Esophagus squamous epithelium (tissue), 5 donors: ENCODE data around the gene DDB1. TPM values are rescaled to one million over a fixed set of nuclear protein-coding genes. Genes with fewer than 3 reads are reported as not detected.
A peak's percentile ranks its signal among the peaks of the same experiment; 100 is the strongest.

Source experiments
- DNase-seq: peaks from one replicate; lab custom pipeline; 2025; lab: John Stamatoyannopoulos, UW
- H3K27ac ChIP-seq, 4 donors: fragments of 200-600 bp; sonication (generic); one replicate each; pipeline ENCODE4 v1.5.1; 2016 to 2019; ENCODE audit warnings: mild to moderate bottlenecking in 1 of 4
- H3K27me3 ChIP-seq, 4 donors: fragments of 200-600 bp; sonication (generic); 1 replicate in 3 of 4; 2 replicates in 1 of 4; pipeline versions ENCODE4 v1.5.1 to v1.6.0; 2017 to 2021; ENCODE audit warnings: antibody characterized with exemption in 1 of 4
- H3K36me3 ChIP-seq, 3 donors: fragments of 200-600 bp; sonication (generic); one replicate each; pipeline ENCODE4 v1.5.1; 2016 to 2019
- H3K4me1 ChIP-seq, 3 donors: fragments of 200-600 bp; sonication (generic); one replicate each; pipeline ENCODE4 v1.5.1; 2017 to 2019
- H3K4me3 ChIP-seq, 4 donors: fragments of 200-600 bp; sonication (generic); 1 replicate in 3 of 4; 2 replicates in 1 of 4; pipeline ENCODE4 v1.5.1; 2016 to 2019; ENCODE audit warnings: mild to moderate bottlenecking in 2 of 4, moderate library complexity in 1 of 4
- H3K9me3 ChIP-seq, 3 donors: fragments of 200-600 bp; sonication (generic); one replicate each; pipeline ENCODE4 v1.5.1; 2016 to 2019
- POLR2A ChIP-seq, 4 donors: fragments of 450-650 bp; IDR thresholded peaks; one replicate each; pipeline ENCODE4 v1.6.1; 2017; ENCODE audit warnings: antibody characterized with exemption in 4 of 4, mild to moderate bottlenecking in 4 of 4, moderate library complexity in 3 of 4
- WGBS, 2 donors: methylation state at CpG; one replicate each; pipeline ENCODE4 v1.1.5; 2018; 5-methylcytosine and 5-hydroxymethylcytosine counted together
- intact Hi-C: fragments of 100-400 bp; cut with DNase I; formaldehyde crosslinking; loops from one replicate; pipeline ENCODE4 v1.15.0; 2022
- total RNA-seq, 4 donors: library from RNA; depleted of rRNA; stranded (reverse); fragments of >200 nt; gene quantifications; one replicate each; pipeline ENCODE4 v1.1.0, GENCODE V29; 2016
- TF ChIP-seq, protein P1 (sequence below), 6 experiments: fragments of 450-650 bp in 4 of 6; fragments of 200-600 bp in 2 of 6; sonication (generic) in 2 of 6; IDR thresholded peaks; one replicate each; pipeline ENCODE4 v1.5.1; 2016 to 2019; ENCODE audit warnings: antibody characterized with exemption in 6 of 6, mild to moderate bottlenecking in 4 of 6, moderate library complexity in 4 of 6
- donor health status: DM: yes; HTN: yes; CAD: no.

Gene DDB1
- total RNA-seq, 4 donors from 2014 or later = 98.9 to 146 (median 127) TPM

DNA sequence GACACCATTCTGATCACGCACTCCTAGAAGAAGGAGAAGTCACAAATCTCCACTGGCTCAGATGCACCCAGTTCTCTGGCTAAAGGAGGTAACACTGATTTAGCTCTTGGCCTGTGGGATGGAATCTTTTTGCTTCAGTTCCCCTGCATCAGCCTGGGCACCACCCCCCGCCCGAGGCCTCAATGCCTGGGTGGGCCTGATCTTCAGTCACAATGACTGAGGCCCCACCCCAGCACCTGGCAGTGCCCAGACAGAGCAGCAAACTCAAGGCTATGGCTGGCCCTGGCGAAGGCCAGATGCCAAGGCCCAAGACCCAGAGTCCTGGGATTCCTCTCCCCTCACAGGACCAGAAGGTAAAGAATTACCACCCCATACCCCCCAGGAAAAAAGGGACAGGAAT, 23.8 kb upstream of the DDB1 start:
- 80% methylated on average over 1 of the region's 4 CpGs; no CpG with 5 or more reads in 1 of the 2 donors for WGBS, 2 donors

DNA sequence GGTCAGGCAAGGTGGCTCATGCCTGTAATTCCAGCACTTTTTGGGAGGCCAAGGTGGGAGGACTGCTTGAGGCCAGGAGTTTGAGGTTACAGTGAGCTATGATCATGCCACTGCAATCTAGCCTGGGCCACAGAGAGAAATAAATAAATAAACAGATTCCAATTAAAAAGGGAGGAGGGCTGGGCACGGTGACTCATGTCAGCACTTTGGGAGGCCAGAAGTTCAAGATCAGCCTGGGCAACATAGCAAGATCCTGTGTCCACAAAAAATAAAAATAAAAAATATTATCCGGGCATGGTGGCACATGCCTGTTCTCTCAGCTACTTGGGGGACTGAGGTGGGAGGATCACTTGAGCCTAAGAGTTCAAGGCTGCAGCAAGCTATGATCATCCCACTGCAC, 21.3 kb upstream of the DDB1 start:
- Histone ChIP-seq H3K9me3 (no peaks in the 10 kb centered on the region), H3K27ac (no peak overlapping the region), H3K4me3 (no peak overlapping the region), H3K4me1 (peaks cover 0 to 20% (median 0%) of the 10 kb centered on the region in 3 donors), H3K36me3 (peaks cover 0 to 72% (median 21%) of the 10 kb centered on the region in 3 donors), H3K27me3 (no peaks in the 10 kb centered on the region)
- WGBS, 2 donors = 69 to 88% methylated on average over 2 of the region's 2 CpGs
- no peak for TF ChIP-seq POLR2A (IDR thresholded peaks at IDR 0.05)
- TF ChIP-seq, protein P1, sequence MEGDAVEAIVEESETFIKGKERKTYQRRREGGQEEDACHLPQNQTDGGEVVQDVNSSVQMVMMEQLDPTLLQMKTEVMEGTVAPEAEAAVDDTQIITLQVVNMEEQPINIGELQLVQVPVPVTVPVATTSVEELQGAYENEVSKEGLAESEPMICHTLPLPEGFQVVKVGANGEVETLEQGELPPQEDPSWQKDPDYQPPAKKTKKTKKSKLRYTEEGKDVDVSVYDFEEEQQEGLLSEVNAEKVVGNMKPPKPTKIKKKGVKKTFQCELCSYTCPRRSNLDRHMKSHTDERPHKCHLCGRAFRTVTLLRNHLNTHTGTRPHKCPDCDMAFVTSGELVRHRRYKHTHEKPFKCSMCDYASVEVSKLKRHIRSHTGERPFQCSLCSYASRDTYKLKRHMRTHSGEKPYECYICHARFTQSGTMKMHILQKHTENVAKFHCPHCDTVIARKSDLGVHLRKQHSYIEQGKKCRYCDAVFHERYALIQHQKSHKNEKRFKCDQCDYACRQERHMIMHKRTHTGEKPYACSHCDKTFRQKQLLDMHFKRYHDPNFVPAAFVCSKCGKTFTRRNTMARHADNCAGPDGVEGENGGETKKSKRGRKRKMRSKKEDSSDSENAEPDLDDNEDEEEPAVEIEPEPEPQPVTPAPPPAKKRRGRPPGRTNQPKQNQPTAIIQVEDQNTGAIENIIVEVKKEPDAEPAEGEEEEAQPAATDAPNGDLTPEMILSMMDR (IDR thresholded peaks at IDR 0.05) = no peak
- intact Hi-C loops = no loop called here
- DNase-seq = no peak

More for the DNA sequence above, 23.8 kb upstream of the DDB1 start:
- H3K4me3 ChIP-seq = no peak overlapping the region
- no peak for TF ChIP-seq POLR2A (IDR thresholded peaks at IDR 0.05)
- TF ChIP-seq, protein P1 (IDR thresholded peaks at IDR 0.05) = no peak
- H3K36me3 ChIP-seq = peaks cover 0 to 47% (median under 1%) of the 10 kb centered on the region in 3 donors
- H3K9me3 ChIP-seq = no peaks in the 10 kb centered on the region
- peak overlapping the region in 1 of 4 donors; percentile 2 for H3K27ac ChIP-seq
- intact Hi-C loops = no loop called here
- no peak for DNase-seq
- no peaks in the 10 kb centered on the region for H3K27me3 ChIP-seq
- peaks cover 5 to 43% (median 14%) of the 10 kb centered on the region in 3 donors for H3K4me1 ChIP-seq

DNA sequence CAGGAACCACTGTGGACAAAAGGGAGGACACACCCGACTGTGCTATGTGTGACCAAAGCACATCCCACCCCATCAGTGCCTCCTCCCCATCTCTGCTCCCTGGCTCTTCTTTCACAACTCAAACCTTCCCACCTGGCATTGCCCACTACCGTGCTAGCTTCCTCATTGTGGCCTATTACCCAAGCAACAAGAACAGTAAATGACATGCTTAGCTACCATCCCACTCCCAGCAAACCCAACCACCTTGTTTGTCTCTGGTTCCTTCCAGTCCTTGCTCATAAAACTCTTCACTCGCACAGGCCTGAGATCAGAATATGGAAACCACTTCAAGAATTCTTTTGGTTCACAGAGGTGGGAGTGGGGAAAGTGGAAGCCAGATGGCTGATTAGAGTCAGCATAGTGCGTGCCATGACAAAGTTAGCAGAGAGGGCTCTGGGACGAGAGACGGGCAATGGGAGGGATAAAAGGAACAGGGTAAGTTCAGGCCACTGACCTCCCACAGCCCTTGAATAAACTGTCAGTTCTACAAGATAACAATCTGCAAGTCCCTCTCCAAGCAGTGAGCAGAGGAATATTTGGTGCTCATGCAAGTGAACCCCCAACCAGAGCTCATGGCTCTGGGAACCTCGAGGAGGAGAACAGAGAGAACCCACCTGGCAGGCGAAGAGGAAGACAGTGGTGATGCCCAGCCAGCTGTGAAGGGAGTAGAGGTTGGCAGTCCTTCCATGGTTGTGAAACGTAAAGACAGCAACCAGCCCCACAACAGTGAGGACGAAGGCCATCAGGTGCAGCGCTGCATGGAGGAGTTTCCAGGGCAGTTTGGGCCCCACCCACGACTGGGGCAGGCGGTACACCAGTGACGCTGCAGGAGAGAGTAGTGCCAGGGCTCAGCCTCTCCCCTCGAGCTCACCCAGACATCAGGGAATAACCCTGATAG, 20.5 kb upstream of the DDB1 start:
- peaks cover 0 to 20% (median 0%) of the 10 kb centered on the region in 3 donors for H3K4me1 ChIP-seq
- no peak overlapping the region for H3K4me3 ChIP-seq
- H3K27ac ChIP-seq = no peak overlapping the region
- no peak for DNase-seq
- H3K27me3 ChIP-seq = no peaks in the 10 kb centered on the region
- intact Hi-C loops = no loop called here
- TF ChIP-seq POLR2A (IDR thresholded peaks at IDR 0.05) = no peak
- TF ChIP-seq, protein P1 (IDR thresholded peaks at IDR 0.05) = no peak
- 84 to 86% methylated on average over 8 to 13 of the region's 15 CpGs for WGBS, 2 donors
- peaks cover 0 to 80% (median 23%) of the 10 kb centered on the region in 3 donors for H3K36me3 ChIP-seq
- no peaks in the 10 kb centered on the region for H3K9me3 ChIP-seq

DNA sequence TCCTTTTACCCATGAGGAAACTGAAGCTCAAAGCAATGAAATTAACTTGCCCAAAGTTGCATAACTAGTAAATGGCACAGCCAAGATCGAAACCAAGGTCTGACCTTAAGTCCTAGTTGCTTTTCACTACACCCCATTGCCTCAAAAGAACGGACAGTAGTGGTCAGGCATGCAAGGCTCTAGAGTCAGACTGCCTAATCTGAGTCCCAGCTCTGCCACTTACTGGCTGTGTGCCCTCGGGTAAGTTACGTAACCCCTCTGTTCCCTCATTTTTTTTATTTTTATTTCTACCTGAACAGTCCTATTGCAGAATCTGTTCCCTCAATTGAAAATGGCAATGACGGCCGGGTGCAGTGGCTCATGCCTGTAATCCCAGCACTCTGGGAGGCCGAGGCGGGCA, 19.1 kb upstream of the DDB1 start:
- H3K36me3 ChIP-seq = peaks cover 0 to 92% (median 27%) of the 10 kb centered on the region in 3 donors
- no peak overlapping the region for H3K27ac ChIP-seq
- WGBS, 2 donors = 69 to 80% methylated on average over 4 to 8 of the region's 8 CpGs
- no peak overlapping the region for H3K4me3 ChIP-seq
- TF ChIP-seq, protein P1 (IDR thresholded peaks at IDR 0.05) = no peak
- TF ChIP-seq POLR2A (IDR thresholded peaks at IDR 0.05) = no peak
- H3K27me3 ChIP-seq = no peaks in the 10 kb centered on the region
- no peak for DNase-seq
- intact Hi-C loops = no loop called here
- no peaks in the 10 kb centered on the region for H3K9me3 ChIP-seq
- peaks cover 0 to 9% (median 0%) of the 10 kb centered on the region in 3 donors for H3K4me1 ChIP-seq

DNA sequence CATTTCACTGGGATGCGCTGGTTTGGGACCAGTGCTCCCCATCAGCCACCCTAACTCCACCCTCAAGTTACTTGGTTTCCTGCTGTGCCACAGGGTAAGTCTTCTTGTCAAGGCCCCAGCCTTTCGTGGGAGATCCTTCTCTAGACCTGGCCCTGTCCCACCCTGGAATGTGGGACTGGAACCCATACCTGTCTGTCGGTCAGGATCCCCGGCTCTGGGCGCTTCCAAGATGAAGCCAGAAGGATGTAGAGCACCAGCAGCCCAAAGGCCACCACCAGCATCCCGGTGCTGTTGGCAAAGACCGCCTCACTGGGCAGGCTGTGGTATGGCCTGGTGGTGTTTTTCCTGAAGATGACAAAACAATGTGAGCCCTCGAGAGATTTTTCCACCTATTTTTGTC, 17.9 kb upstream of the DDB1 start:
- TF ChIP-seq, protein P1 (IDR thresholded peaks at IDR 0.05) = no peak
- TF ChIP-seq POLR2A (IDR thresholded peaks at IDR 0.05) = no peak
- no peak overlapping the region for H3K4me3 ChIP-seq
- H3K27me3 ChIP-seq = no peaks in the 10 kb centered on the region
- intact Hi-C loops = no loop called here
- H3K27ac ChIP-seq = no peak overlapping the region
- H3K9me3 ChIP-seq = no peaks in the 10 kb centered on the region
- no peak for DNase-seq
- WGBS, 2 donors = 80 to 91% methylated on average over 1 to 3 of the region's 8 CpGs
- H3K4me1 ChIP-seq = peaks cover 0 to 10% (median 5%) of the 10 kb centered on the region in 3 donors
- H3K36me3 ChIP-seq = peaks cover 0 to 86% (median 27%) of the 10 kb centered on the region in 3 donors
